ENCODE measurements around the gene HDDC2. TPM values are rescaled to one million over a fixed set of nuclear protein-coding genes. Genes with fewer than 3 reads are reported as not detected.

The HDDC2 gene
- polyA plus RNA-seq, 3 donors, result 24.4 to 59.9 (median 42.6) TPM

GRCh38 chr6:125245523-125246264 is 56.1 kb downstream of the HDDC2 start:
- DNase-seq, result no peak
- Histone ChIP-seq H2AFZ (ENCODE audit: insufficient read depth, low read depth, low read length, poor library complexity, severe bottlenecking) (no peak overlapping the region), H3K27ac (ENCODE audit: low read depth in 1 of 2, low read length in 2 of 2) (no peak overlapping the region), H3K36me3 (replicated peaks in 1 of 2; ENCODE audit: control insufficient read depth in 1 of 2, insufficient read depth in 2 of 2, low read length in 2 of 2) (no peaks in the 10 kb centered on the region), H4K20me1 (ENCODE audit: insufficient read depth, low read length) (no peaks in the 10 kb centered on the region), H3K4me1 (ENCODE audit: control insufficient read depth in 1 of 2, insufficient read depth in 2 of 2, low read length in 2 of 2) (no peaks in the 10 kb centered on the region), H3K9me3 (replicated peaks in 1 of 2; ENCODE audit: control insufficient read depth in 1 of 2, insufficient read depth in 1 of 2, low read length in 2 of 2) (no peaks in the 10 kb centered on the region), H3K4me2 (replicated peaks; ENCODE audit: extremely low read depth, low read length, poor library complexity, severe bottlenecking) (no peak overlapping the region), H3K9ac (ENCODE audit: insufficient read depth, low read length, poor library complexity, severe bottlenecking) (no peak overlapping the region), H3K4me3 (replicated peaks in 1 of 3; ENCODE audit: low read depth in 2 of 3, low read length in 3 of 3) (no peak overlapping the region), H3K27me3 (ENCODE audit: control insufficient read depth in 2 of 2, insufficient read depth in 2 of 2, low read length in 2 of 2) (no peaks in the 10 kb centered on the region), H3K79me2 (ENCODE audit: insufficient read depth, low read length) (no peaks in the 10 kb centered on the region)
- Mint-ChIP-seq H3K4me1 (no peaks in the 10 kb centered on the region), H3K27me3 (ENCODE audit: low read depth in 3 of 3) (peaks cover 0 to 2% (median 0%) of the 10 kb centered on the region in 3 donors), H3K36me3 (no peaks in the 10 kb centered on the region), H3K9me3 (peaks cover 11 to 24% (median 15%) of the 10 kb centered on the region in 7 donors), H3K27ac (no peak overlapping the region), H3K4me3 (no peak overlapping the region)
- 94% methylated on average over 7 of the region's 7 CpGs for WGBS (ENCODE audit: insufficient coverage)
- intact Hi-C loops (cut with micrococcal nuclease), result no loop called here
- TF ChIP-seq CTCF (IDR thresholded peaks at IDR 0.05), result no peak

DNA sequence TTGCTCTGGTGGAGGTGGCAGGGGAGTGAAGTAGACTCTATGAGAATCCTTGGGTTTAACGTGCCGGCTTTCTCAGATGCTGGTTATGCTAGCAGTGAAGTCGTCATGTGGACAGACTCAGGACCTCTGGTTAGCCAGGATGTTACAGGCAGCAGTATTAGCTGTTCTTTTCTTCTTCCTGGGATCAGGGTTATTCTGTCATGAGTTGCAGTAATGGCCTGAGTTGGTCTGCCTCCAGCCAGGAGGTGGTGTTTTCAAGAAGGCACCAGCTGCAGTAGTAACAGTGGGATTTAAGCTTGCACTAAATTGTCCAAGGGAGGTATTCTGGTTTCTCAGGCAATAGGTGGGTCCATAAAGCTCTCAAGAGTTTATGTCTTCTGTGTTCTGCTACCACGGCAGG is 56.7 kb downstream of the HDDC2 start:
- Mint-ChIP-seq H3K36me3 (no peaks in the 10 kb centered on the region), H3K4me1 (no peaks in the 10 kb centered on the region), H3K4me3 (no peak overlapping the region), H3K27ac (peak overlapping the region in 1 of 7 donors; percentile 20), H3K27me3 (ENCODE audit: low read depth in 3 of 3) (peaks cover 0 to 2% (median 0%) of the 10 kb centered on the region in 3 donors), H3K9me3 (peaks cover 13 to 30% (median 21%) of the 10 kb centered on the region in 7 donors)
- no peaks in the 10 kb centered on the region for H3K79me2 ChIP-seq (ENCODE audit: insufficient read depth, low read length)
- intact Hi-C loops (cut with micrococcal nuclease), result no loop called here
- no peak for TF ChIP-seq CTCF (IDR thresholded peaks at IDR 0.05)
- H3K9me3 ChIP-seq (replicated peaks in 1 of 2; ENCODE audit: control insufficient read depth in 1 of 2, insufficient read depth in 1 of 2, low read length in 2 of 2), result peaks cover 0 to 2% of the 10 kb centered on the region in 2 donors
- no peak overlapping the region for H3K4me2 ChIP-seq (replicated peaks; ENCODE audit: extremely low read depth, low read length, poor library complexity, severe bottlenecking)
- DNase-seq, result no peak
- H2AFZ ChIP-seq (ENCODE audit: insufficient read depth, low read depth, low read length, poor library complexity, severe bottlenecking), result no peak overlapping the region
- no peak overlapping the region for H3K4me3 ChIP-seq (replicated peaks in 1 of 3; ENCODE audit: low read depth in 2 of 3, low read length in 3 of 3)
- H3K4me1 ChIP-seq (ENCODE audit: control insufficient read depth in 1 of 2, insufficient read depth in 2 of 2, low read length in 2 of 2), result no peaks in the 10 kb centered on the region
- no peaks in the 10 kb centered on the region for H3K36me3 ChIP-seq (replicated peaks in 1 of 2; ENCODE audit: control insufficient read depth in 1 of 2, insufficient read depth in 2 of 2, low read length in 2 of 2)
- no peaks in the 10 kb centered on the region for H3K27me3 ChIP-seq (ENCODE audit: control insufficient read depth in 2 of 2, insufficient read depth in 2 of 2, low read length in 2 of 2)
- WGBS (ENCODE audit: insufficient coverage), result 100% methylated on average over 3 of the region's 4 CpGs
- H3K9ac ChIP-seq (ENCODE audit: insufficient read depth, low read length, poor library complexity, severe bottlenecking), result no peak overlapping the region
- no peaks in the 10 kb centered on the region for H4K20me1 ChIP-seq (ENCODE audit: insufficient read depth, low read length)
- H3K27ac ChIP-seq (ENCODE audit: low read depth in 1 of 2, low read length in 2 of 2), result no peak overlapping the region
